Tibial artery (tissue), 4 donors: ENCODE data around the gene EIF3D.

Source experiments
- DNase-seq, 2 donors: peaks; one replicate each; pipeline ENCODE4 v3.0.0-alpha.2; 2019
- H3K27ac ChIP-seq, 2 donors: fragments of 200-600 bp; sonication (generic) in 1 of 2; 1 replicate in 1 of 2; 2 replicates in 1 of 2; pipeline ENCODE4 v1.5.1; 2018 to 2019; ENCODE audit warnings: mild to moderate bottlenecking in 1 of 2
- H3K27me3 ChIP-seq, 2 donors: fragments of 200-600 bp; sonication (generic) in 1 of 2; one replicate each; pipeline versions ENCODE4 v1.5.1 to v1.6.0; 2016 to 2019
- H3K36me3 ChIP-seq, 3 donors: fragments of 200-600 bp; sonication (generic) in 2 of 3; one replicate each; pipeline ENCODE4 v1.5.1; 2016 to 2019; ENCODE audit warnings: mild to moderate bottlenecking in 2 of 3
- H3K4me1 ChIP-seq, 4 donors: fragments of 200-600 bp; sonication (generic) in 2 of 4; 1 replicate in 3 of 4; 2 replicates in 1 of 4; pipeline ENCODE4 v1.5.1; 2016 to 2019
- H3K4me3 ChIP-seq, 2 donors: fragments of 200-600 bp; sonication (generic) in 1 of 2; 1 replicate in 1 of 2; 2 replicates in 1 of 2; pipeline ENCODE4 v1.5.1; 2018 to 2019; ENCODE audit warnings: mild to moderate bottlenecking in 2 of 2
- H3K9me3 ChIP-seq, 3 donors: fragments of 200-600 bp; sonication (generic) in 1 of 3; one replicate each; pipeline ENCODE4 v1.5.1; 2016 to 2019
- intact Hi-C: fragments of 100-400 bp; cut with DNase I; formaldehyde crosslinking; loops from one replicate; pipeline ENCODE4 v1.15.0; 2023; ENCODE audit warnings: low total_unique reads
- TF ChIP-seq, protein P1 (sequence below), 2 experiments: fragments of 200-600 bp in 1 of 2; fragments of 450-650 bp in 1 of 2; IDR thresholded peaks; one replicate each; pipeline ENCODE4 v1.5.1; 2017 to 2019; ENCODE audit warnings: antibody characterized with exemption in 2 of 2, mild to moderate bottlenecking in 1 of 2, moderate library complexity in 1 of 2

Gene EIF3D

DNA sequence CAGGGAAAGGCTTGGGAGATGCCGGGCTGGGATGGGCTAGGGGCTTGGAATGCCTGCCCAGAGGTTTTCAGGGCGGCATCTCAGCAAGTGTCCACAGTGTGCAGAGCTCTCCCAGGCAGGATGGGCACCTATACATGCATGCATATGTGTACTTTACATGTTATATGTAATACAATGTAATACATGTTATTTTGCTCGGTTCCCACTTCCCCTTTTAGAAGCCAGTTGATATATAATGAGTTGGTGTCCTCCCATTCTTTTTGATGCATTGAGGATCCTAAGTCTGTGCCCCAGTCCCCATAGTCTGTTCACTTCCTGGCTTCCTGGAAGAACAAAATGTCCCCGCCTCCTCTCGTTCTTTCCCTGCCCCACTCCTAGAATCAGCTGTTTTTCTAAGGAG, 20.1 kb upstream of the EIF3D start:
- H3K4me1 ChIP-seq = no peaks in the 10 kb centered on the region
- H3K9me3 ChIP-seq = no peaks in the 10 kb centered on the region
- DNase-seq = no peak
- TF ChIP-seq, protein P1, sequence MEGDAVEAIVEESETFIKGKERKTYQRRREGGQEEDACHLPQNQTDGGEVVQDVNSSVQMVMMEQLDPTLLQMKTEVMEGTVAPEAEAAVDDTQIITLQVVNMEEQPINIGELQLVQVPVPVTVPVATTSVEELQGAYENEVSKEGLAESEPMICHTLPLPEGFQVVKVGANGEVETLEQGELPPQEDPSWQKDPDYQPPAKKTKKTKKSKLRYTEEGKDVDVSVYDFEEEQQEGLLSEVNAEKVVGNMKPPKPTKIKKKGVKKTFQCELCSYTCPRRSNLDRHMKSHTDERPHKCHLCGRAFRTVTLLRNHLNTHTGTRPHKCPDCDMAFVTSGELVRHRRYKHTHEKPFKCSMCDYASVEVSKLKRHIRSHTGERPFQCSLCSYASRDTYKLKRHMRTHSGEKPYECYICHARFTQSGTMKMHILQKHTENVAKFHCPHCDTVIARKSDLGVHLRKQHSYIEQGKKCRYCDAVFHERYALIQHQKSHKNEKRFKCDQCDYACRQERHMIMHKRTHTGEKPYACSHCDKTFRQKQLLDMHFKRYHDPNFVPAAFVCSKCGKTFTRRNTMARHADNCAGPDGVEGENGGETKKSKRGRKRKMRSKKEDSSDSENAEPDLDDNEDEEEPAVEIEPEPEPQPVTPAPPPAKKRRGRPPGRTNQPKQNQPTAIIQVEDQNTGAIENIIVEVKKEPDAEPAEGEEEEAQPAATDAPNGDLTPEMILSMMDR (IDR thresholded peaks at IDR 0.05) = no peak
- H3K27ac ChIP-seq = no peak overlapping the region
- peaks cover 0 to 79% of the 10 kb centered on the region in 2 donors for H3K27me3 ChIP-seq
- intact Hi-C loops = loop anchor here (5.0 to 10.0 kb wide), 2 partner anchors 216 to 308 kb away; no protein-coding TSS in a partner anchor
- H3K4me3 ChIP-seq = no peak overlapping the region
- no peaks in the 10 kb centered on the region for H3K36me3 ChIP-seq

DNA sequence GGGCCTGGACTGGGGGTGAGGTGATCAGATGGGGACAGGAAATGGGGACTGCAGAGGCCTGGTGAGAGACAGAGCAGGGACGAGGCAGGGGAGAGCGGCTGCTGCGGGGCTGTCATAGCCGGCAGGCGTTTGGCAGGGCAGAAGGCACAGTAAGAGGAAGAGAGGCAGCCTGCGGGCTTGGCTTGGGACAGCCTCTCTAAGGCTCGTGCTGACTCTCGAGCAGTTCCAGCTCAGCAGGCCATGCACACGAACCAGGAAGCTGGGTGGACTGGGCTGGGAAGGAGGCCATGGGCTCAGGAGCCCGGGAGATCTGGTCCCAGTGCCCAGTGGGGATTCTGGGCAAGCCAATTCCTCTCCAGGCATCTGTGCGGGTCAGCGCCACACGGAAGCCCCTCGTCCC, 19.6 kb upstream of the EIF3D start:
- TF ChIP-seq, protein P1 (IDR thresholded peaks at IDR 0.05) = no peak
- DNase-seq = peak in 1 of 2 donors; percentile 29
- Histone ChIP-seq H3K27ac (no peak overlapping the region), H3K9me3 (no peaks in the 10 kb centered on the region), H3K4me3 (no peak overlapping the region), H3K4me1 (no peaks in the 10 kb centered on the region), H3K36me3 (no peaks in the 10 kb centered on the region), H3K27me3 (peaks cover 0 to 76% of the 10 kb centered on the region in 2 donors)
- intact Hi-C loops = loop anchor here (5.0 to 10.0 kb wide), 2 partner anchors 216 to 309 kb away; no protein-coding TSS in a partner anchor

DNA sequence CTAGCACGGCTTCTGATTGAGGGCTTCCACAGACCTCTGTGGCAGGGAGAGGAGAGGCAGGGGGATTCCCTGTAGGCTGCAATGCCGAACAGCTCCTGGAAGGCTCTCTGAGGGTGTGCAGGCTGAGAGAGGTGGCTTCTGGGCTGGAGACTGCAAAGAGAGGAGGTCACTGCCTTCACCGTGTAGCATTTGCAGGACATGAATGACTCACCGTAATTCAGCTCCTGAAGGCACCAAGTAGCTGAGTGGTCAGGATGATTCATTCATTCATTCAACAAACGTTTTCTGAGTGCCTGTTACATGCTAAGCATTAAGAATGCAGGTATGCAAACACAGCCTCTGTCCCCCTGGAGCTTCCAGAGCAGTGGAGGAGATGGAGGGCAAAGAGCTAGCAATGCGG, 18.0 kb upstream of the EIF3D start:
- Histone ChIP-seq H3K4me3 (no peak overlapping the region), H3K9me3 (no peaks in the 10 kb centered on the region), H3K27ac (no peak overlapping the region), H3K4me1 (no peaks in the 10 kb centered on the region), H3K27me3 (peaks cover 0 to 61% of the 10 kb centered on the region in 2 donors), H3K36me3 (no peaks in the 10 kb centered on the region)
- DNase-seq = no peak
- TF ChIP-seq, protein P1 (IDR thresholded peaks at IDR 0.05) = no peak
- intact Hi-C loops = loop anchor here (5.0 to 10.0 kb wide), 2 partner anchors 218 to 310 kb away; no protein-coding TSS in a partner anchor

DNA sequence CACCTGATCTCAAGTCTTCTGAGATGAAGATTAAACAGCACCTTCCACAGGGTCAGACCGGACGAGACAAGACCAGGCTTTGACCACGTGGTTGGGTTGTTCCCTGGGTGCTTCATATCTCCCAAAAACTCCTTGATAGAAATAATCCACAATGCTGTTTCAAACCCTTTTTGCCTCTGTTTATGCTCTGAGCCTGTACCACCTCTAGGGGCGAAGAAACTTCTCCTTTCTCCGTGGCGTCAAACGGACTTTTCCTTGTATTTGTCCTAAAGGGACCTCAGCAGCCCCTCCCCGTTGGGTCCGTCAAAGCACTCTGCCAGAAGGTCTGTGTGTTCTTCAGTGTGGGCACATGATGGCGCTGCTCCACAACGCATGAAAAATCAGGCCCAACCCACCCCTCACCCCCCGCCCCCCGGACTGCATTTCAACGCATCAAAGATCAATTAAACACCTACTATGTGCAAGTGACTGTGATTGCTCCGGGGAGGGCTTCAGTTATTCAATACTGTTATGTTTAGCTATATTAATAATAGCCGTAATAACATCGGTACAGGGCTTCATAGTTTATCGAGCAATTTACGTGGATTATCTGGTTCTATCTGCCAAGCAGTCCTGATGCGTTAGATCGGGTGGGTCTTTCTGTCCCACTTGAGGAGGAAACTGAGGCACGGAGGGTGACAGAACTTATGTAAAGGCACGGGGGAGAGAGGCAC, 17.3 kb upstream of the EIF3D start:
- H3K9me3 ChIP-seq = no peaks in the 10 kb centered on the region
- intact Hi-C loops = loop anchor here (5.0 to 10.0 kb wide), 2 partner anchors 219 to 311 kb away; no protein-coding TSS in a partner anchor
- H3K4me1 ChIP-seq = no peaks in the 10 kb centered on the region
- TF ChIP-seq, protein P1 (IDR thresholded peaks at IDR 0.05) = peak in 1 of 2 experiments; percentile 37
- no peaks in the 10 kb centered on the region for H3K36me3 ChIP-seq
- H3K27me3 ChIP-seq = peaks cover 0 to 57% of the 10 kb centered on the region in 2 donors
- peak in 1 of 2 donors; percentile 32 for DNase-seq
- no peak overlapping the region for H3K4me3 ChIP-seq
- H3K27ac ChIP-seq = no peak overlapping the region

DNA sequence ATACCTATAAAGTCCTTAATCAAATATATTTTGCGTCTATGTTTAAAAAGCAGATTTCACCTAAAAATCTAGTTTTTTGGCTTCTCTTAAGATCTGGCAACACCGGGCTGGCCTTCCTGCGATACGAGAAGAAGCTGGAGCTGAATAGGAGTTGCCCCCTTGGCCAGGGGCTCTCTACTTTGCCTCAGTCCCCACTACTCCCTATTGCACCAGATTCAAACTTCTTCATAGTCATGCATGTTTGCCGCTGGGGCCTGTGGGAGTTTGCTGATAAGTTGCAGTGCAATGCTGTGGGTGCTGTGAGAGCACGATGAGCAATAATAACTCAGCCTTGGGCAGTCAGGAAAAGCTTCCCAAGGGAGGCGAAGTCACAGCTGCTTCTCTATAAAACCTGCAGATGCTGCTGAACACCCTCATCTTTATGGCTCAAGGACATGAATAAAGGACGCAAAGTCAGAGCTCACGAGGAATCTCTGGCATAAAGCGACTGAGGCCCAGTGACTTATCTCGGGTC, 15.2 kb upstream of the EIF3D start:
- intact Hi-C loops = loop anchor here (10.0 kb wide), 1 partner anchor 221 kb away; no protein-coding TSS in a partner anchor

More for the DNA sequence above, 15.2 kb upstream of the EIF3D start:
- no peaks in the 10 kb centered on the region for H3K36me3 ChIP-seq
- DNase-seq = no peak
- H3K27ac ChIP-seq = no peak overlapping the region
- TF ChIP-seq, protein P1 (IDR thresholded peaks at IDR 0.05) = no peak
- no peaks in the 10 kb centered on the region for H3K4me1 ChIP-seq
- peaks cover 0 to 42% of the 10 kb centered on the region in 2 donors for H3K27me3 ChIP-seq
- no peaks in the 10 kb centered on the region for H3K9me3 ChIP-seq
- no peak overlapping the region for H3K4me3 ChIP-seq
